ENCODE measurements around the gene KCNC1. TPM values are rescaled to one million over a fixed set of nuclear protein-coding genes. Genes with fewer than 3 reads are reported as not detected.

The KCNC1 gene
- total RNA-seq, 5 donors from 2014 or later (not counting 1 experiment from before 2014, with no cell fraction given) = not detected

- Histone ChIP-seq H3K27me3 (replicated peaks in 1 of 2; ENCODE audit: control insufficient read depth in 2 of 2, extremely low read depth in 1 of 2, insufficient read depth in 2 of 2, low read length in 1 of 2) (peaks cover 2 to 39% of the 10 kb centered on the region in 2 experiments), H3K4me1 (ENCODE audit: control insufficient read depth in 1 of 2, extremely low read depth in 1 of 2, insufficient read depth in 2 of 2, low read length in 2 of 2) (no peaks in the 10 kb centered on the region), H3K9me3 (no peaks in the 10 kb centered on the region), H3K4me3 (ENCODE audit: control insufficient read depth in 1 of 2, extremely low read depth in 1 of 2, low read length in 1 of 2) (no peak overlapping the region), H3K27ac (ENCODE audit: low read length) (no peak overlapping the region), H3K36me3 (ENCODE audit: control insufficient read depth in 2 of 2, extremely low read depth in 1 of 2, insufficient read depth in 1 of 2, low read length in 1 of 2) (no peaks in the 10 kb centered on the region)
- no peak overlapping the region for H3K27ac Mint-ChIP-seq
- ATAC-seq (replicated peaks in 1 of 4) (no peak), DNase-seq (no peak)
- ChIA-PET POLR2A (no interaction called here), CTCF (no interaction called here)
- H3K36me3 Mint-ChIP-seq = no peaks in the 10 kb centered on the region
- peaks cover 31 to 44% of the 10 kb centered on the region in 2 donors for H3K27me3 Mint-ChIP-seq
- 70% methylated on average over 3 of the region's 5 CpGs for WGBS (ENCODE audit: insufficient coverage)
- H3K9me3 Mint-ChIP-seq = peaks cover 0 to 8% (median 7%) of the 10 kb centered on the region in 3 donors
- H3K4me1 Mint-ChIP-seq = peaks cover 0 to 5% (median 2%) of the 10 kb centered on the region in 3 donors
- H3K4me3 Mint-ChIP-seq = no peak overlapping the region
Measured at GRCh38 chr11:17699147-17700114, 35.1 kb upstream of the KCNC1 start.

DNA sequence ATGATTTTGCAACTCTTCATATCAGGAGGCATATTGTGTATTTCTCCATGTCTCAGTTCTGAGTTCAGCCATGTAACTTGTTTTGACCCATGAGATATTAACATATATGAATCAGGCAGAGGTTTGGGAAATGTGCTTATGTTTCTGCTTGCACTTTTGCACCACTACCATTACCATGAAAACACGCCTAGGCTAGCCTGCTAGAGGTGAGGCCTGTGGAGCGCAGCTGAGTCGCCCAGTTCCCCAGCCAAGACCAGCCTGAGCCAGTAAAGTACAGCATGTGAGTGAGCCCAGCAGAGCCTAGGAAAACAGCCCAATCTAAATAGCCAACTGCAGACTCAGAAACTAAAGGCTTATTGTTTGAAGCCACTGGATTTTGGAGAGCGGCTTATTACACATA is 33.6 kb upstream of the KCNC1 start:
- H3K4me1 Mint-ChIP-seq = no peaks in the 10 kb centered on the region
- no peaks in the 10 kb centered on the region for H3K36me3 Mint-ChIP-seq
- Histone ChIP-seq H3K27me3 (replicated peaks in 1 of 2; ENCODE audit: control insufficient read depth in 2 of 2, extremely low read depth in 1 of 2, insufficient read depth in 2 of 2, low read length in 1 of 2) (peaks cover 2 to 27% of the 10 kb centered on the region in 2 experiments), H3K4me1 (ENCODE audit: control insufficient read depth in 1 of 2, extremely low read depth in 1 of 2, insufficient read depth in 2 of 2, low read length in 2 of 2) (no peaks in the 10 kb centered on the region), H3K36me3 (ENCODE audit: control insufficient read depth in 2 of 2, extremely low read depth in 1 of 2, insufficient read depth in 1 of 2, low read length in 1 of 2) (no peaks in the 10 kb centered on the region), H3K4me3 (ENCODE audit: control insufficient read depth in 1 of 2, extremely low read depth in 1 of 2, low read length in 1 of 2) (no peak overlapping the region), H3K27ac (ENCODE audit: low read length) (no peak overlapping the region), H3K9me3 (no peaks in the 10 kb centered on the region)
- no peak for DNase-seq
- no peak for ATAC-seq (replicated peaks in 1 of 4)
- no peak overlapping the region for H3K4me3 Mint-ChIP-seq
- H3K9me3 Mint-ChIP-seq = peaks cover 0 to 8% (median 7%) of the 10 kb centered on the region in 3 donors
- 77% methylated on average over 3 of the region's 4 CpGs for WGBS (ENCODE audit: insufficient coverage)
- no peak overlapping the region for H3K27ac Mint-ChIP-seq
- ChIA-PET CTCF (no interaction called here), POLR2A (interaction anchor here in 1 of 2 donors (0.5 kb wide), 1 partner anchor 29 kb away, joined by 3 read pairs; no protein-coding TSS in a partner anchor)
- H3K27me3 Mint-ChIP-seq = peaks cover 25 to 43% of the 10 kb centered on the region in 2 donors

GRCh38 chr11:17702876-17703275 is 31.7 kb upstream of the KCNC1 start:
- Histone ChIP-seq H3K4me1 (ENCODE audit: control insufficient read depth in 1 of 2, extremely low read depth in 1 of 2, insufficient read depth in 2 of 2, low read length in 2 of 2) (no peaks in the 10 kb centered on the region), H3K27me3 (replicated peaks in 1 of 2; ENCODE audit: control insufficient read depth in 2 of 2, extremely low read depth in 1 of 2, insufficient read depth in 2 of 2, low read length in 1 of 2) (peaks cover 0 to 11% of the 10 kb centered on the region in 2 experiments), H3K27ac (ENCODE audit: low read length) (no peak overlapping the region), H3K4me3 (ENCODE audit: control insufficient read depth in 1 of 2, extremely low read depth in 1 of 2, low read length in 1 of 2) (no peak overlapping the region), H3K9me3 (no peaks in the 10 kb centered on the region), H3K36me3 (ENCODE audit: control insufficient read depth in 2 of 2, extremely low read depth in 1 of 2, insufficient read depth in 1 of 2, low read length in 1 of 2) (no peaks in the 10 kb centered on the region)
- Mint-ChIP-seq H3K27ac (no peak overlapping the region), H3K4me3 (no peak overlapping the region), H3K4me1 (no peaks in the 10 kb centered on the region), H3K27me3 (peaks cover 13 to 31% of the 10 kb centered on the region in 2 donors), H3K9me3 (peaks cover 0 to 8% (median 7%) of the 10 kb centered on the region in 3 donors), H3K36me3 (no peaks in the 10 kb centered on the region)
- WGBS (ENCODE audit: insufficient coverage) = 89% methylated on average over 1 of the region's 5 CpGs
- POLR2A ChIA-PET = no interaction called here
- CTCF ChIA-PET = no interaction called here
- DNase-seq = no peak
- ATAC-seq (replicated peaks in 1 of 4) = no peak

- H3K27ac ChIP-seq (ENCODE audit: low read length) = no peak overlapping the region
- Mint-ChIP-seq H3K4me1 (no peaks in the 10 kb centered on the region), H3K36me3 (no peaks in the 10 kb centered on the region), H3K27me3 (peaks cover 13 to 25% of the 10 kb centered on the region in 2 donors), H3K4me3 (no peak overlapping the region), H3K27ac (no peak overlapping the region), H3K9me3 (peaks cover 0 to 8% (median 7%) of the 10 kb centered on the region in 3 donors)
- H3K9me3 ChIP-seq = no peaks in the 10 kb centered on the region
- no peak overlapping the region for H3K4me3 ChIP-seq (ENCODE audit: control insufficient read depth in 1 of 2, extremely low read depth in 1 of 2, low read length in 1 of 2)
- peaks cover 0 to 17% of the 10 kb centered on the region in 2 experiments for H3K27me3 ChIP-seq (replicated peaks in 1 of 2; ENCODE audit: control insufficient read depth in 2 of 2, extremely low read depth in 1 of 2, insufficient read depth in 2 of 2, low read length in 1 of 2)
- H3K36me3 ChIP-seq (ENCODE audit: control insufficient read depth in 2 of 2, extremely low read depth in 1 of 2, insufficient read depth in 1 of 2, low read length in 1 of 2) = no peaks in the 10 kb centered on the region
- POLR2A ChIA-PET = no interaction called here
- ATAC-seq (replicated peaks in 1 of 4) = no peak
- CTCF ChIA-PET = no interaction called here
- DNase-seq = no peak
- no CpG with 5 or more reads among the region's 2 CpGs for WGBS (ENCODE audit: insufficient coverage)
- H3K4me1 ChIP-seq (ENCODE audit: control insufficient read depth in 1 of 2, extremely low read depth in 1 of 2, insufficient read depth in 2 of 2, low read length in 2 of 2) = no peaks in the 10 kb centered on the region
Measured at GRCh38 chr11:17703951-17704350, 30.6 kb upstream of the KCNC1 start.

DNA sequence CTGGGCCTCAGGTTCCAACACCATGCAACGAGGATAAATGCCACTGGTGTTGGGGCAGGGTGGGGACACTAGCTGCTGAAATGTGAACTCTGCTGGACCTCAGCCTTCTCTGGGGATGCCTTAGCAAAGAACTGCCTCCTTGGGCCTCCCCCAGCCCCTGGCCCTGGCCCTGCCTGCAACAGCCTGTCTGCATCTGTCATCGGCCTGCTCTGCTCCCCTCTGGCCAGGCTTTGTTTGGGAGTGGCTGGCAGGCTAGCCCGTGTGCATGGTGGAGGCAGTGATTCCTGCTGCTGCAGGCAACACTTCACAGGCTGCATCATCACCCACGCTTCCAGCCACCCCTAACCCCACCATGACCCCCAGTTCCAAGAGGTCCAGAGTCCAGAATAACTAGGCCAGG is 26.8 kb upstream of the KCNC1 start:
- ChIA-PET CTCF (no interaction called here), POLR2A (no interaction called here)
- no peaks in the 10 kb centered on the region for H3K4me1 ChIP-seq (ENCODE audit: control insufficient read depth in 1 of 2, extremely low read depth in 1 of 2, insufficient read depth in 2 of 2, low read length in 2 of 2)
- no peak overlapping the region for H3K4me3 ChIP-seq (ENCODE audit: control insufficient read depth in 1 of 2, extremely low read depth in 1 of 2, low read length in 1 of 2)
- ATAC-seq (replicated peaks in 1 of 4) (no peak), DNase-seq (no peak)
- Mint-ChIP-seq H3K27ac (no peak overlapping the region), H3K36me3 (no peaks in the 10 kb centered on the region), H3K4me1 (no peaks in the 10 kb centered on the region), H3K9me3 (peaks cover 0 to 8% (median 7%) of the 10 kb centered on the region in 3 donors), H3K27me3 (peaks cover 20 to 21% of the 10 kb centered on the region in 2 donors), H3K4me3 (no peak overlapping the region)
- H3K36me3 ChIP-seq (ENCODE audit: control insufficient read depth in 2 of 2, extremely low read depth in 1 of 2, insufficient read depth in 1 of 2, low read length in 1 of 2) = no peaks in the 10 kb centered on the region
- 33% methylated on average over 2 of the region's 4 CpGs for WGBS (ENCODE audit: insufficient coverage)
- H3K27ac ChIP-seq (ENCODE audit: low read length) = no peak overlapping the region
- no peaks in the 10 kb centered on the region for H3K9me3 ChIP-seq
- H3K27me3 ChIP-seq (replicated peaks in 1 of 2; ENCODE audit: control insufficient read depth in 2 of 2, extremely low read depth in 1 of 2, insufficient read depth in 2 of 2, low read length in 1 of 2) = peaks cover 2 to 16% of the 10 kb centered on the region in 2 experiments

DNA sequence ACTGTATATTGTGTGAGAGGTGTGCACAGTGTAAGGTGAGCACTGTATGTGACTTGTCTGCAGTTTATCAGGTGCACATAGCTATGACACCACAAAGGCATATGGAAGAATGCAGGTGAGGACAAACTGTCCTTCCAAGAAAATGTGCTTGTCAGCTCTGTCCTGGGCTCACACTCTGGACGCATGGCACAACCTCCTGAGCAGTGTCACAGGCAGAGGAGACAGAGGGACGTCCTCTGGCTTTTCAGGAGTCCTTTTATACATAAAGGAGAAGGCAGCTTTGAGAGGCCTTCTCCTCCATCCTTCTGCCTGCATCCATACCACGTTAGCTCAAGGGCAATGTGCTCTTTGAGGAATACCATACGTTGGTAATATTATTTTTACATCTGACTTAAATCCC is 22.7 kb upstream of the KCNC1 start:
- no peaks in the 10 kb centered on the region for H3K9me3 Mint-ChIP-seq
- ATAC-seq (replicated peaks in 1 of 4) (no peak), DNase-seq (no peak)
- no CpG with 5 or more reads among the region's 4 CpGs for WGBS (ENCODE audit: insufficient coverage)
- no peaks in the 10 kb centered on the region for H3K36me3 Mint-ChIP-seq
- Histone ChIP-seq H3K9me3 (no peaks in the 10 kb centered on the region), H3K27me3 (replicated peaks in 1 of 2; ENCODE audit: control insufficient read depth in 2 of 2, extremely low read depth in 1 of 2, insufficient read depth in 2 of 2, low read length in 1 of 2) (peaks cover 6 to 33% of the 10 kb centered on the region in 2 experiments), H3K36me3 (ENCODE audit: control insufficient read depth in 2 of 2, extremely low read depth in 1 of 2, insufficient read depth in 1 of 2, low read length in 1 of 2) (no peaks in the 10 kb centered on the region), H3K4me3 (ENCODE audit: control insufficient read depth in 1 of 2, extremely low read depth in 1 of 2, low read length in 1 of 2) (no peak overlapping the region), H3K27ac (ENCODE audit: low read length) (no peak overlapping the region), H3K4me1 (ENCODE audit: control insufficient read depth in 1 of 2, extremely low read depth in 1 of 2, insufficient read depth in 2 of 2, low read length in 2 of 2) (no peaks in the 10 kb centered on the region)
- peaks cover 11 to 22% of the 10 kb centered on the region in 2 donors for H3K27me3 Mint-ChIP-seq
- POLR2A ChIA-PET = no interaction called here
- CTCF ChIA-PET = no interaction called here
- no peaks in the 10 kb centered on the region for H3K4me1 Mint-ChIP-seq
- H3K4me3 Mint-ChIP-seq = no peak overlapping the region
- no peak overlapping the region for H3K27ac Mint-ChIP-seq

Measured in T-cell (primary cell).